A549 (cell line): Measurements from ENCODE around the gene LGALS14. TPM values are rescaled to one million over a fixed set of nuclear protein-coding genes. Genes with fewer than 3 reads are reported as not detected.

Experiments
- ATAC-seq, 2 experiments: fragments of 200-7000 bp in 1 of 2; fragments of >200 bp in 1 of 2; cut with Nextera tagmentation in 1 of 2; cut with Tn5 transposase in 1 of 2; 3 replicates each; pipeline versions ENCODE4 v1.8.0 to v1.9.1; 2018 to 2020; ENCODE audit warnings: mild to moderate bottlenecking in 1 of 2, moderate library complexity in 1 of 2
- CTCF ChIA-PET: fragments of 300-600 bp; sonication (Branson Sonifier 250); formaldehyde crosslinking; extraction: SDS; loops from one replicate; lab custom pipeline; 2021; ENCODE audit warnings: antibody characterized with exemption, inconsistent platforms; lab: Yijun Ruan, JAX
- POLR2A ChIA-PET: fragments of 350-600 bp; formaldehyde crosslinking; extraction: SDS; loops from one replicate; lab custom pipeline; 2021; ENCODE audit warnings: antibody characterized with exemption, inconsistent platforms; lab: Yijun Ruan, JAX
- DNase-seq, 2 experiments: peaks; one replicate each; pipeline versions ENCODE4 v3.0.0 to v3.0.0-alpha.2; 2011 to 2016; ENCODE audit warnings: low read depth in 1 of 2, low spot score in 1 of 2
- FAIRE-seq: peaks from 2 replicates; lab custom pipeline; 2011; peaks lifted over from hg19 to GRCh38; lab: Jason Lieb, UNC
- H3K27ac ChIP-seq, 2 experiments: fragments of >200 bp; sonication (Bioruptor Twin); formaldehyde crosslinking; 3 replicates each; pipeline ENCODE4 v1.5.1; 2016 to 2017
- H3K4me1 ChIP-seq: fragments of >200 bp; sonication (Bioruptor Twin); formaldehyde crosslinking; 3 replicates; pipeline ENCODE4 v1.6.1; 2016
- H3K4me2 ChIP-seq: fragments of >200 bp; sonication (Bioruptor Twin); formaldehyde crosslinking; 3 replicates; pipeline ENCODE4 v1.6.1; 2016
- H3K4me3 ChIP-seq: fragments of >200 bp; sonication (Bioruptor Twin); formaldehyde crosslinking; 3 replicates; pipeline ENCODE4 v1.5.1; 2016
- H3K9me3 ChIP-seq: fragments of >200 bp; sonication (Bioruptor Twin); formaldehyde crosslinking; 3 replicates; pipeline ENCODE4 v1.6.1; 2016
- CEBPB ChIP-seq, 2 experiments: fragments of >200 bp in 1 of 2; sonication (Bioruptor Twin) in 1 of 2; formaldehyde crosslinking in 1 of 2; IDR thresholded peaks; 2 replicates each; pipeline ENCODE4 v1.6.1; 2012 to 2016
- CHD2 ChIP-seq: fragments of 150-350 bp; IDR thresholded peaks from 2 replicates; pipeline ENCODE4 v1.6.1; 2014; ENCODE audit warnings: low read length; ENCODE audit not compliant: partially characterized antibody
- ESRRA ChIP-seq: fragments of 150-350 bp; IDR thresholded peaks from 2 replicates; pipeline ENCODE4 v1.6.1; 2014; ENCODE audit warnings: mild to moderate bottlenecking, low read length, borderline replicate concordance
- FOXS1 ChIP-seq: fragments of 250-450 bp; sonication (Bioruptor Pico); IDR thresholded peaks from 2 replicates; pipeline ENCODE4 v1.5.0; 2020; ENCODE audit warnings: mild to moderate bottlenecking, moderate library complexity
- HDAC2 ChIP-seq: fragments of 200-600 bp; sonication (generic); IDR thresholded peaks from 2 replicates; pipeline ENCODE4 v1.6.1; 2016
- HEYL ChIP-seq: fragments of 250-450 bp; sonication (Bioruptor Pico); IDR thresholded peaks from 2 replicates; pipeline ENCODE4 v1.8.0; 2021; ENCODE audit warnings: mild to moderate bottlenecking, moderate library complexity
- HOXB13 ChIP-seq: fragments of 250-450 bp; sonication (Bioruptor Pico); IDR thresholded peaks from 2 replicates; pipeline ENCODE4 v1.5.0; 2020; ENCODE audit warnings: low read depth, mild to moderate bottlenecking, moderate library complexity
- NR3C1 ChIP-seq: fragments of >200 bp; sonication (Bioruptor Twin); formaldehyde crosslinking; IDR thresholded peaks from 3 replicates; pipeline ENCODE4 v1.6.1; 2017
- RAD21 ChIP-seq, 2 experiments: fragments of >200 bp in 1 of 2; sonication (Bioruptor Twin) in 1 of 2; formaldehyde crosslinking in 1 of 2; IDR thresholded peaks in 1 of 2; conservative IDR thresholded peaks in 1 of 2; 2 replicates in 1 of 2; 3 replicates in 1 of 2; pipeline ENCODE4 v1.6.1; 2012 to 2018; ENCODE audit warnings: inconsistent platforms in 1 of 2
- RFX5 ChIP-seq: fragments of 450-650 bp; IDR thresholded peaks from 2 replicates; pipeline ENCODE4 v1.7.1; 2014; ENCODE audit warnings: antibody characterized with exemption, mild to moderate bottlenecking, moderate library complexity
- SMC3 ChIP-seq: fragments of >200 bp; sonication (Bioruptor Twin); formaldehyde crosslinking; IDR thresholded peaks from 3 replicates; pipeline ENCODE4 v1.6.1; 2018; ENCODE audit warnings: inconsistent platforms
- ZC3H11A ChIP-seq: fragments of 450-650 bp; IDR thresholded peaks from 2 replicates; pipeline ENCODE4 v1.6.1; 2014; ENCODE audit warnings: antibody characterized with exemption, mild to moderate bottlenecking
- ZFP36 ChIP-seq: fragments of 450-650 bp; IDR thresholded peaks from 2 replicates; pipeline ENCODE4 v1.6.1; 2014; ENCODE audit warnings: borderline replicate concordance; ENCODE audit not compliant: partially characterized antibody
- WGBS: methylation state at CpG from one replicate; pipeline ENCODE4 v1.1.6; 2017; ENCODE audit errors: missing lambda C conversion rate; 5-methylcytosine and 5-hydroxymethylcytosine counted together
- polyA plus RNA-seq, 4 experiments: library from polyadenylated mRNA; depleted of rRNA in 3 of 4; stranded (reverse); fragments of >200 nt; fragmentation: RNase III in 1 of 4; extraction: RNeasy Plus Mini Kit Qiagen cat#74134 plus additional on column Dnase treatment in 1 of 4; gene quantifications; 2 replicates in 3 of 4; 3 replicates in 1 of 4; pipeline ENCODE4 v1.2.3, GENCODE V29; 2011 to 2017
- TF ChIP-seq, protein P1 (sequence below): IDR thresholded peaks from 2 replicates; pipeline ENCODE4 v1.6.1; 2012
- TF ChIP-seq, protein P2 (sequence below): fragments of >200 bp; sonication (Bioruptor Twin); formaldehyde crosslinking; IDR thresholded peaks from 3 replicates; pipeline ENCODE4 v1.5.1; 2016
- TF ChIP-seq, protein P3 (sequence below): IDR thresholded peaks from 2 replicates; pipeline ENCODE4 v1.6.1; 2012; ENCODE audit warnings: low read depth, borderline replicate concordance
- TF ChIP-seq, protein P4 (sequence below): IDR thresholded peaks from 2 replicates; pipeline ENCODE4 v1.6.1; 2012

LGALS14 gene
- polyA plus RNA-seq, 2 of the 4 experiments (the other 2 are of a cell fraction): not detected

DNA sequence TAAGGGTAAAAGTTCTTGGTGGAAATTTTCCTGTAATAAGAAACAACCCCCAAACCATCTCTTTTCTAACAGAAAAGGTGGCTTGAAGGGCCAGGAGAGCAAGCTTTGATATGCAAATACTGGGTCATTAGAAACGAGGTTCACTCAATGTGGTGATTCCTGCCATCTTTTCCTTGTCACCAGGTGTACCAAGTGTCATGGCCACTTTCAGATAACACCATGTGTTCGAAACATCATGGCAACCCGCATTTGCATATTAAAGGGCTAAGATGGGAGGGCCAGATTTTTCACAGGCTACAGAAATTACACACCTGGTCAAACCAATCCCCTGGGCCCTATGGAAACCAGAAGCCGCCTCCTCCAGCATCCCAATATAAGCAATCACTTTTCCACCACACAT lies 33.3 kb upstream of the LGALS14 start:
- no peak for ATAC-seq
- Histone ChIP-seq H3K4me3 (no peak overlapping the region), H3K4me1 (peaks cover 3% of the 10 kb centered on the region; the same call in 1 of the 3 replicates), H3K9me3 (peaks cover 8% of the 10 kb centered on the region), H3K27ac (no peak overlapping the region), H3K4me2 (no peak overlapping the region)
- no peak for TF ChIP-seq CEBPB (IDR thresholded peaks at IDR 0.05)
- TF ChIP-seq ZC3H11A: no peak
- no peak for TF ChIP-seq NR3C1
- DNase-seq: no peak
- FAIRE-seq: peak; percentile 65
- POLR2A ChIA-PET: no interaction called here
- WGBS: 50% methylated on average over 4 of the region's 4 CpGs
- CTCF ChIA-PET: interaction anchor here (0.6 to 9.4 kb wide), 43 partner anchors 7 to 552 kb away, joined by 3 to 585 read pairs (median 6); partner anchors contain the start of genes EID2, EID2B, LGALS13 and LGALS16

DNA sequence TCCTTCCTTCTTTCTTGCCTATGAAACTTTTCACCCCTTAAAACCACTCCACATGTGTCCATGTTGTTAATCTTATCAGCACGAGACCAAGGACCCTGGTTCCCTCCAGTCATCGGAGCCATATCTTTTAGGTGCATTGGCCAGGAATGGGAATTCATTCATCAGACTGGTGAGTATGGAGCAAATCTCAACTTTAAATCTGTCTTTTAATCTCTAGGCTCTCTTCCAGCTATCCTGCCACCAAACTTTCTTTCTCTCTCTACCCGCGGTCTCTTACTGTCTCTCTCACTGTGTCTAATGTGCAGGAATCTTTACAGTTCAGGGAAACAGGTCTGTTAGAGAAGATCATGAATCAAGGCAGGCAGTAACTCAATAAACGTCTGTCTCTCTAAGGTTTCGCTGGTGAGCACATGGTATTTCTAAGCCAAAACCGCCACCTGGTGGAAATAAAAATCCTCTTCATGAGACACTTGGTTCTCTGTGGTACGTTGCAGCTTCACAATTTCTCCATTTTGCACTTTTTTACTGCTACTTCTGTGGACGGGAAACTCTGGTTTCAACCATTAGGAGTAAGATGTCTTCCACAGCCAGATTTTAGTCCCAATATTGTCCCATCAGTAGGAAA lies 32.4 kb upstream of the LGALS14 start:
- FAIRE-seq (peak; percentile 99), DNase-seq (peak; percentile 69 to 83), ATAC-seq (peak; percentile 95 to 98)
- H3K4me3 ChIP-seq: no peak overlapping the region
- ChIA-PET POLR2A (interaction anchor here (1.0 kb wide), 1 partner anchor 236 kb away, joined by 8 read pairs; the partner anchor contains the start of gene RPS16), CTCF (interaction anchor here (0.6 to 9.4 kb wide), 71 partner anchors 8 to 526 kb away, joined by 3 to 585 read pairs (median 5); partner anchors contain the start of genes DLL3, EID2, EID2B and LGALS13)
- H3K27ac ChIP-seq: no peak overlapping the region
- H3K9me3 ChIP-seq: no peaks in the 10 kb centered on the region; the same call in 2 of the 3 replicates
- 2% methylated on average over 9 of the region's 9 CpGs for WGBS
- TF ChIP-seq HEYL (CRISPR knock-in tag): no peak
- peak; percentile 99 to 100 for TF ChIP-seq RAD21 (conservative IDR thresholded peaks at IDR 0.05 in 1 of 2, IDR thresholded peaks at IDR 0.05 in 1 of 2)
- TF ChIP-seq FOXS1 (CRISPR knock-in tag): no peak
- peak; percentile 100 for TF ChIP-seq SMC3
- TF ChIP-seq, protein P1, sequence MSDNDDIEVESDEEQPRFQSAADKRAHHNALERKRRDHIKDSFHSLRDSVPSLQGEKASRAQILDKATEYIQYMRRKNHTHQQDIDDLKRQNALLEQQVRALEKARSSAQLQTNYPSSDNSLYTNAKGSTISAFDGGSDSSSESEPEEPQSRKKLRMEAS: peak; percentile 62; the same call in 1 of the 2 replicates
- TF ChIP-seq, protein P2, sequence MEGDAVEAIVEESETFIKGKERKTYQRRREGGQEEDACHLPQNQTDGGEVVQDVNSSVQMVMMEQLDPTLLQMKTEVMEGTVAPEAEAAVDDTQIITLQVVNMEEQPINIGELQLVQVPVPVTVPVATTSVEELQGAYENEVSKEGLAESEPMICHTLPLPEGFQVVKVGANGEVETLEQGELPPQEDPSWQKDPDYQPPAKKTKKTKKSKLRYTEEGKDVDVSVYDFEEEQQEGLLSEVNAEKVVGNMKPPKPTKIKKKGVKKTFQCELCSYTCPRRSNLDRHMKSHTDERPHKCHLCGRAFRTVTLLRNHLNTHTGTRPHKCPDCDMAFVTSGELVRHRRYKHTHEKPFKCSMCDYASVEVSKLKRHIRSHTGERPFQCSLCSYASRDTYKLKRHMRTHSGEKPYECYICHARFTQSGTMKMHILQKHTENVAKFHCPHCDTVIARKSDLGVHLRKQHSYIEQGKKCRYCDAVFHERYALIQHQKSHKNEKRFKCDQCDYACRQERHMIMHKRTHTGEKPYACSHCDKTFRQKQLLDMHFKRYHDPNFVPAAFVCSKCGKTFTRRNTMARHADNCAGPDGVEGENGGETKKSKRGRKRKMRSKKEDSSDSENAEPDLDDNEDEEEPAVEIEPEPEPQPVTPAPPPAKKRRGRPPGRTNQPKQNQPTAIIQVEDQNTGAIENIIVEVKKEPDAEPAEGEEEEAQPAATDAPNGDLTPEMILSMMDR: peak; percentile 99
- H3K4me2 ChIP-seq: no peak overlapping the region
- peaks cover 5% of the 10 kb centered on the region; the same call in 1 of the 3 replicates for H3K4me1 ChIP-seq

DNA sequence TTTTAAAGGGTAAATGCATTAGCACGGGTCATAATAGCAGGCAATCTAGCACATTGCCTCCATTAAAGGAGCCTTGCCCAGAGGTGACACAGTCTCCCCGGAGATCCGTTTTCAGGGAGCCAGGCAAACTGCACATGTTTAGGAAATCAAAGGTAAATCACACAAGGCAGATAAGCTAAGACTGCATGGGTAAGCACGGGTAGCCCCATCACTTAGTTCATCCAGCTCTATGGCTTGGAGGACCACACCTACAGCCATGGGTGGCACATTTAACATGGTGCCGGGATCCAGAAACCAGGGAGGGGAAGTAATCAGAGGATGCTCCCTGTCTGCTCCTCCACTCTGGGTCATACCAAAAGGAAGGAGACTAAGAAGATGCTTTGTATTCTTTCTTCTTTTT lies 31.8 kb upstream of the LGALS14 start:
- CTCF ChIA-PET: interaction anchor here (0.6 to 9.4 kb wide), 68 partner anchors 8 to 527 kb away, joined by 3 to 585 read pairs (median 6); partner anchors contain the start of genes DLL3, EID2, EID2B and LGALS13
- H3K27ac ChIP-seq: no peak overlapping the region
- ATAC-seq: peak in 1 of 2 experiments; percentile 11; a peak in 1 of 6 replicates

More for the DNA sequence above, 31.8 kb upstream of the LGALS14 start:
- Histone ChIP-seq H3K4me1 (peaks cover 5% of the 10 kb centered on the region; the same call in 1 of the 3 replicates), H3K9me3 (no peaks in the 10 kb centered on the region), H3K4me3 (no peak overlapping the region), H3K4me2 (no peak overlapping the region)
- TF ChIP-seq, protein P3, sequence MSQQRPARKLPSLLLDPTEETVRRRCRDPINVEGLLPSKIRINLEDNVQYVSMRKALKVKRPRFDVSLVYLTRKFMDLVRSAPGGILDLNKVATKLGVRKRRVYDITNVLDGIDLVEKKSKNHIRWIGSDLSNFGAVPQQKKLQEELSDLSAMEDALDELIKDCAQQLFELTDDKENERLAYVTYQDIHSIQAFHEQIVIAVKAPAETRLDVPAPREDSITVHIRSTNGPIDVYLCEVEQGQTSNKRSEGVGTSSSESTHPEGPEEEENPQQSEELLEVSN: no peak
- no peak for TF ChIP-seq HEYL (CRISPR knock-in tag)
- no peak for TF ChIP-seq CHD2
- TF ChIP-seq, protein P4, sequence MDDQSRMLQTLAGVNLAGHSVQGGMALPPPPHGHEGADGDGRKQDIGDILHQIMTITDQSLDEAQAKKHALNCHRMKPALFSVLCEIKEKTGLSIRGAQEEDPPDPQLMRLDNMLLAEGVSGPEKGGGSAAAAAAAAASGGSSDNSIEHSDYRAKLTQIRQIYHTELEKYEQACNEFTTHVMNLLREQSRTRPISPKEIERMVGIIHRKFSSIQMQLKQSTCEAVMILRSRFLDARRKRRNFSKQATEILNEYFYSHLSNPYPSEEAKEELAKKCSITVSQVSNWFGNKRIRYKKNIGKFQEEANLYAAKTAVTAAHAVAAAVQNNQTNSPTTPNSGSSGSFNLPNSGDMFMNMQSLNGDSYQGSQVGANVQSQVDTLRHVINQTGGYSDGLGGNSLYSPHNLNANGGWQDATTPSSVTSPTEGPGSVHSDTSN: no peak
- no peak for TF ChIP-seq RFX5
- no peak for TF ChIP-seq ESRRA
- TF ChIP-seq ZFP36: no peak
- no peak for TF ChIP-seq HDAC2
- TF ChIP-seq HOXB13 (CRISPR knock-in tag): no peak
- POLR2A ChIA-PET: interaction anchor here (1.0 to 2.9 kb wide), 2 partner anchors 237 kb away, joined by 8 to 11 read pairs; partner anchors contain the start of gene RPS16
- DNase-seq (no peak), FAIRE-seq (no peak)
- WGBS: 52% methylated on average over 5 of the region's 5 CpGs
